GM04504 (cell line): ENCODE measurements around the gene SEPTIN7.

Source experiments
- DNase-seq: peaks from one replicate; pipeline ENCODE4 v3.0.0-alpha.2; 2012; ENCODE audit warnings: low read depth

SEPTIN7 gene

DNA sequence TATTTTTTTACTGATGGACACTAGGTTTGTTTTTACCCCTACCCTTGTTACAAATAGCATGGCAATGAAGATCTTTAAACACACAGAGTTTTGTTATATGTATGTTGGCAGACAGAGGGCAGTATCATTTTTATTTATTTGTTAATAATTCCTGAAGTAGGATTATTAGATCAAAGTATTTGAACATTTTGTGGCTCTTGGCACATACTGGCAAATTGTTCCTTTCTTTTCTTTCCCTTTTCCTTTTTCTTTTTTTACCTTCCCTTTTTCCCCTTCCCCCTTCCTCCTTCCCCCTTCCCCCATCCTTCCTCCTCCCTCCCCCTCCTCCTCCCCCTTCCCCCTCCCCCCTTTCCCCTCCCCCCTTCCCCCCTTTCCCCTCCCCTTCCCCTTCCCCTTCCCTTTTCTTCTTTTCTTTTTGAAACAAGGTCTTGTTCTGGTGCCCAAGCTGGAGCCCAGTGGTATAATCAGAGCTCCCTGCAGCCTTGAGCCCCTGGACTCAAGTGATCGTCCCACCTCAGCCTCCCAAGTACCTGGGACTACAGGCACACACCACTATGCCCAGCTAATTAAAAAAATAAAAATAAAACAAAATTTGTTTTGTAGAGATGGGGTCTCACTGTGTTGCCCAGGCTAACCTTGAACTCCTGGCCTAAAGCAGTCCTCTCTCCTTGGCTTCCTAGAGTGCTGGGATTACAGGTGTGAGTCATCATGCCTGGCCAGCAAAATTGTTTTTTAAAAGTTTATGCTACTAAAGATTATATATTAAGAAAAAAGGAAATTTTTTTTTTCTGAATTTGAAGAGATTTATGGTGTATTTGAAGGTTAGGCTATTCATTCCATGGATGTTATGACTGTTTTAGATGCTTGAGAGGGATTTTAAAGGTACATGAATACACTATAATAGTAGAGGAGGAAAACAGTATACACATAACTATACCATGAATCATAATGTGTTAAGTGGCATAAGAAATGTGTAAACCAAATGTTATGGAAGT, 39.3 kb downstream of the SEPTIN7 start:
- DNase-seq, result peak; percentile 52

DNA sequence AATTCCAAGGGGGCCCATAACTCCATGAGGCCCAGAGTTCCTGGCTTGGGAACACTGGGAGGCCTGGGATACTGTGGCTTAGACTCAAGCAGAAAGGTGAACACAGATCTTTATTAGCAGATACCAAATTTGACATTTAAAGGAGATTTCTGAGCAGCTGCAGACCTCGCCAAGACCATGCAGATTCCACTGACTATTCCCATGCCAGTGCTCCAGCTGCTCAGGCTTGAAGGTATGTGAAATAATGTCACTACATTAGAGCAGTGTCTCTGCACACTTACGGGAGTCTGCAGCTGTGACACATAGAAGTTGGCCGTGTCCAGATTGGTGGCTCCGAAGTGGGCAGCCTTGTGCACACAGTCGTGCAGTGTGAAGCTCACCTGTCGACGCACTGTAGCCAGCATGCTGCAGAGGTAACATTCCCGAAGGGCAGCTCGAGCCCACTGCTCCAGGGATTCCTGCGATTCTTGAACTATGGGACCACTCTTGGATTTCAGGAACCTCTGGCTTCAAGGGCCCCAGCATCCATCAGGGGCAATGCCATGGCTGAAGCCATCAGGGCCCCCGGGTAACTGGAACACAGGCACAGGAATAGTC, 46.1 kb downstream of the SEPTIN7 start:
- no peak for DNase-seq

DNA sequence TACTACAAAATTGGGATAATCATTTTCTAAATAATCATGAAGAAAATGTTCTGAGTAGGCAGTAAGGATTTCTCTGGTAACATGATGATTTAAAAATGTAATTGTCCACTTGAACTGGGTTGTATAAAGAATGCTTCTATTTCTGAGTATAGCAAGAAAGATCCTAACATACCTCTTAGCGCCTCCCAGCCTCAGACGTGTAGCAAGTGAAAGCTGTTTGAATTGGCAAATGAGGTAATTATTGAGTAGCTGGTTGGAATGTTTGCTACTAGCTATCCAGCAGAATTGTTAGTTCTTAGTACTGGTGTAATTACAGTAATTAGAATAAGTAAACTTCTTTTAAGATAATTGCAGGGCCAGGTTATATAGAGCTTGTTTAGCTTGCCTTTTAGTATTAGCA, 47.9 kb downstream of the SEPTIN7 start:
- DNase-seq, result no peak

DNA sequence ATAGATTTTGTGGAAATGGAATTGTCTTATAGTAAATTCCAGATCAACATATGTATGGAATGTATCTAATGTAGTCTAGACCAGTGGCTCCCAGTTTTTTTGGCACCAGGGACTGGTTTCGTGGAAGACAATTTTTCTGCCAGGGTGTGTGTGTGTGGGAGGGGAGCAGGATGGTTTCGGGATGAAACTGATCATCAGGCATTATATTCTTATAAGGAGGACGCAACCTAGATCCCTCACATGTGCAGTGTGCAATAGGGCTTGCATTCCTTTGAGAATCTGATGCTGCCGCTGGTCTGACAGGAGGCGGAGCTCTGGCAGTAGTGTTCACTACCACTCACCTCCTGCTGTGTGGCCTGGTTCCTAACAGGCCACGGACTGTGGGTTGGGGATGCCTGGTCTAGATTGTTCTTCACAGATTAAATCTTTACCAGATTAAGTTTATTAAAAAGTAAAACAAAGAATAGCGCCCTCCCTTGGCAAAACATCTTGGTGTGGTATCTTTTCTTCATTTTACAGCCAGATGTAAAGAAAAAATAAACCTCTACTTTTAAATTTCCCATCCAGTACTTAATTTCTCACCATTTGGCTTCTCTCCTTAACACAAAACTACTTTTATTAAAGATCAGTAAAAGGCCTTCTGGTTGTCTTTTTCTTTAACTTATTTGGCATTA, 48.4 kb downstream of the SEPTIN7 start:
- no peak for DNase-seq

GRCh38 chr7:35849954-35850353, 49.1 kb downstream of the SEPTIN7 start:
- no peak for DNase-seq
